Activated CD8-positive, alpha-beta memory T cell treated with anti-CD3 and anti-CD28 coated beads for 48 hours (primary cell): ENCODE results near the gene THSD4.

Experiments
- DNase-seq, 3 experiments: peaks; one replicate each; pipeline ENCODE4 v3.0.0-alpha.2; 2020; ENCODE audit warnings: low read depth in 2 of 3, low spot score in 2 of 3

The THSD4 gene

GRCh38 chr15:71097890-71098289 is 17.4 kb upstream of the THSD4 start:
- no peak for DNase-seq

GRCh38 chr15:71098920-71099319 is 16.4 kb upstream of the THSD4 start:
- no peak for DNase-seq

- no peak for DNase-seq
These were observed 12.1 kb upstream of the THSD4 start for GRCh38 chr15:71103102-71103676.

GRCh38 chr15:71104636-71105035 is 10.6 kb upstream of the THSD4 start:
- DNase-seq = no peak

DNA sequence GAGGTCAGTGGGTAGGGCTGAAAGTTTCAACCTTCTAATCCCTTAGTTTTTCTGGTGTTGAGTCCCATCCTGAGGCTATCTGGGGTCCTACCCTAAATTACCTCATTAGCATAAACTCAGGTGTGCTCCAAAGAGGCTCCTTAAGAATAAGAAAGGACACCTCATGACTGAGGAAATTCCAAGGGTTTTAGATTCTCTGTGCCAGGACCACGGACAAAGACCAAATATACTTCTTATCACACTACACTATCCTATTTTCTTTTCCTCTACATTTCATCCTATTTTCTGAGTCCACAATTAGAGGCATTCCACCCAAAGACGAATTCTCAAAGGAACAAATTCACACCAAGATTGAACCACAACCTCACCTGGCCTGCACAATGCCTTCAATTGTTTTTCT is 9.8 kb upstream of the THSD4 start:
- DNase-seq = no peak

DNA sequence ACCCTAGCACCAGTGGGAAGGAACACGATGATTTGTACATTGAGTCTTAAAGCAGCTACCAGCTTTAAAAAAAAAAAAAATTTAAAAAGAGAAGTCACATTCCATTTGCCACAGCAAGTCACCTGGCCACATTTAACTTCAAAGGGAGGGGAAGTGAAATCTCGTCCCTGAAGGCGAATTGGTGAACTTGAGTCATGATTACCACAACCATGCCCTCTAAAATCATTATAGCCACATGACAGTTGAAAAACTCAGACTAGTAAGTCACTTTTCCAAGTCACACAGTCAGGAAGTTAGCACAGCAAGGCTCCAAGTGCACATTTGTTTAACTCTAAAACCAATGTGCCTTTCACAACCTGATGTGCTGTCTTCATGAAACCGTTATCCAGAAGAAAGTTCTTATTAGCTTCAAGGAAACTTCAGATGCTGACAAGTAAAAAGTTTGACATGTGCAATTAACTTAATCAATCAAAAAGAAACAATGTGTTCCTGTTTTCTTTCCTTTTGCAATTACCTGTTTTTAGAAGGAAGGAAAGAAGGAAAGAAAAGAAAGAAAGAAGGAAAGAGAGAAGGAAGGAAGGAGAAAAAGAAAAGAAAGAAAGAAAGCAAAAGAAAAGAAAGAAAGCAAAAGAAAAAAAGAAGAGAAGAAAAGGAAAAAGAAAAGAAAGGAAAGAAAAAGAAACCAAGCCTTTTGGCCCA is 8.3 kb upstream of the THSD4 start:
- DNase-seq = no peak

GRCh38 chr15:71107501-71107815 is 7.8 kb upstream of the THSD4 start:
- DNase-seq = no peak

- DNase-seq = no peak
These were observed 6.1 kb upstream of the THSD4 start for GRCh38 chr15:71109130-71109529.

GRCh38 chr15:71109905-71110304 is 5.4 kb upstream of the THSD4 start:
- no peak for DNase-seq

- no peak for DNase-seq
These were observed 4.7 kb upstream of the THSD4 start for GRCh38 chr15:71110405-71111180.

GRCh38 chr15:71111181-71111565 is 4.1 kb upstream of the THSD4 start:
- no peak for DNase-seq

GRCh38 chr15:71111950-71112349 is 3.3 kb upstream of the THSD4 start:
- no peak for DNase-seq

- no peak for DNase-seq
These were observed 2.8 kb upstream of the THSD4 start for GRCh38 chr15:71112429-71112828.

DNA sequence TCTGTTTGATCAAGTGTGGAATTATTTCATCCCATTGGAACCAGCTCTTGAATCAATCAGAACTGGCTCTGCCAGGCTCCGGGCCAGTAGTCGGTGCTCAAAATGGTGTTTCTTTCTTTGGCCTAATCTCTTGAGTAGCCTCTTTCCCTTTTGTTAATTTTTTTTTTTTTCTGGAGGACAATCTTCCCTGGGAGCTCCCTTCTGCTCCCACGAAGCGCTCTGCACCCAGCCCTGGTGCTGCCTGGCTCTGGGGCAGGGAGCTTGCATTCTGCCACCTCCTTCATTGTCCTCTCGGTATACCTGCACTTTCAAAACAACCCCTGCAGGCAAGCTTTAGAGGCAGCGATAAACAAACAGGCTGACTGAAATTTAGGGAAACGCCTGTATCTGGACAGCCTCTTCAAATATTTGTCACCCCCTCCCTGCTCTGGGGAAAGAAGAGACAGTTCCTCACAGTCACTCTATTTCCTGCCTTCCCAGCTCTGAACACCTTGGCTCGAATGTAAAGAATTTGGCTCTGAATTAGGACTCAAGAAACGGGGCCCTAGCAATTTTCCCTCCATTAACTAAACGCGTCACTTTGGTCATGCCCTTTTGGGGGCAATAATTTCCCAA is 1.1 kb upstream of the THSD4 start:
- no peak for DNase-seq

- DNase-seq = no peak
These were observed 488 bp downstream of the THSD4 start for GRCh38 chr15:71115567-71116351.

DNA sequence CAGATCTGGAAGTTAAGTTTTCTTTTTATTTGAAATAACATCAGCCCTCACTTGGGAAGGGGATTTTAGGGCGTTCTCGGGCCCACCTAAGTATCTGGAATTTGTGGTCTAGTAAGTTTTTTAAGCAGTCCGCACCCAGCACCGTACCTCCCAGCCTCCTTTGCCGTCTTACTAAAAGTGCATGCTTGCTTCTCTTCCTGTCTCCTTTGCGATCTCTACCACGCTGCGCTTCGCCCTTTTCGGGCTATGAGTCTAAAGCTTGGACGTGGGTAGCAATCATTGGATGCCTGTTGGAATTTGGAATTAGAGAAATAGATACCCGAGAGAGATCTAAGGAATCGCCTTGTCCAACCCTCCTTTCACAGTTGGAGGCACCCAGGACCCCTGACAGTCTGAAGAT is 1.1 kb downstream of the THSD4 start:
- DNase-seq = no peak

DNA sequence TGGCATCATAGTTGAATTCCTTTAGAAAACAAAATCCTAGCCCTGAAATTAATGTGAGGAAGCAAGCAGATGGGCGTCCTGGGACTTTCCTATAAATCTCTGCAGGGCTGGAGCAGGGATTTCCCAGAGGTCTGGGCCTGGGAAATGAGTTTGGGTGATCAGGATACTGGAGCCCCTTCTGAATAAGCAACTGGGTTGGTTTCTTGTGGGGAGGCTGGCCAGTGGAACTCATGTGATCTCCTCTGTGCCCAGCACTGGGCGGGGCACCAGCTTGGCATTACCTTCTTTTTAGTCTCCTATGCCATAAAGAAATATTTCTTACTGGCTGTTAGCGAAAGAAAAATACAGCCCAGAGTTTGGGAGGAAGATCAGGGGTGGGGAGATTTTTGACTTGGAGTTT is 1.7 kb downstream of the THSD4 start:
- DNase-seq = no peak

DNA sequence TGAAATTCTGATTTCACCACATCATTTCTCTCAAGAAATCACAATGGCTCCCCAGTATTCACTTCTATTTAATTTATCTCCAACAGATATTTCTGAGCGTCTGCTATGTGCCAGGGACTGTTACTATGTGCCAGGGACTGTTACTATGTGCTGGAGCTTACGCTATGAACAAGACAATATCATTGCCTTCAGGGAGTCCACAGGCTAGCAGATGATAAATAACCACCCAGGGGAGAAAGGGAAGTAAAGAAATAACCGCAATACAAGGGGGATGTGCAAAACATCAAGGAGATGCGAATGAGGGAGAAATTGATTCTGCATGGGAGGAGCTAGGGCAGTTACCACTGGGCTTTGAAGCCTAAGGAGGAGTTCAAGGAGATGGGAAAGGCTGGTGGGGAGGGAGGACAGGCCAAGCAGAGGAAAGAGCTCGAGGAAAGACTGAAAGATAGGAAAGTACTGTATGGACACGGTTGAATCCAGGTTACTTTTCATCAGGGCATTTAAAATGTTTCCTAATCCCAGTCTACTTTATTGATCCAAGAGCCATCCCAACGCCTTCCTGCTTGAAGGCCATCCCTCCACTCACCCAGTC is 2.5 kb downstream of the THSD4 start:
- no peak for DNase-seq

DNA sequence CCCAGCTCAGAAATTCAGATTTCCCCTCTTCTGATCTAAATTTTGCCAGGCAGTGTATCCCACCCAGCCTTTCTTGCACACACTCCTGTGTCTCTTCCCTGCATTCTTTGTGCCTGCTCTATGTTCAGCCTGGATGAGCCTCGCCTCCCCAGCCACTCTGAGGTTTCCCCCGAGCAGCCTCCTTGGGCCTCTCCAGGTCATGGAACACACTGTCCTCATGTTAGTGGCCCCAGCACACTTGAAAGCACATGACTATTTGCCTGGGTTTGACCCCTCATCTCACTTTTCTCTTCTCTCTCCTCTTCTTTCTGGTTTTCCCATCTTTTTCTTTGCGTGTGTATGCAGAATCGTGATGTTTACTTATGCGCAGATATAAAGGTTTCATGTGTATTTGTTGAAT is 3.1 kb downstream of the THSD4 start:
- DNase-seq = no peak

- no peak for DNase-seq
These were observed 3.8 kb downstream of the THSD4 start for GRCh38 chr15:71118881-71119632.
